GM04503 (cell line): Measurements from ENCODE around the gene ESRRB.
"Not testable (repeated sequence)": the region's sequence is repeated elsewhere in the genome, so short reads cannot be mapped to it uniquely, and the experiment has no call there.

ENCODE experiments used
- DNase-seq: peaks from one replicate; pipeline ENCODE4 v3.0.0-alpha.2; 2012; ENCODE audit warnings: low read depth

The ESRRB gene

GRCh38 chr14:76497550-76498462 lies 121.9 kb downstream of the ESRRB start:
- DNase-seq = no peak

GRCh38 chr14:76498463-76498935 lies 122.6 kb downstream of the ESRRB start:
- no peak for DNase-seq

- DNase-seq = no peak
Observed at GRCh38 chr14:76498976-76499375, 123.0 kb downstream of the ESRRB start.

DNA sequence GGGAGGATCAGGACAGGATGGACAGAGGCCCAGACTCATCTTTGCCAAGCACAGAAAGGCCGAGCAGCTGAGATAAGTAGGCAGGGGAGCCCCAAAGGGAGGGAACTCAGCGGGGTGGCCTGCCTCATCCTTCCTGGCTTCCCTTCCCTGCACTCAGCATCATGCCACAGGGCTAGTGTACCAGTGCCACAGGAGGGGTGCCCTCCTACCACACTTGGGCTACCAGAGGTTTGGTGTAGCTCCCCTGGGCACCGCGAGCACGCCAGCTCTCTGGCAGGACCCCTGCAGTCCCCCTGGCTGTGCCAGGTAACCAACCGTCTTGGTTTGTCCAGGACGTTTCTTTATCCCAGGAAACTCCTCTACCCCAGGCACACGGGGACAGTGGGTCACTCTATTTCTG lies 123.5 kb downstream of the ESRRB start:
- no peak for DNase-seq

- DNase-seq = peak; percentile 28
Observed at GRCh38 chr14:76500011-76500410, 124.1 kb downstream of the ESRRB start.

- DNase-seq = peak; percentile 1
Observed at GRCh38 chr14:76500480-76500879, 124.5 kb downstream of the ESRRB start.

DNA sequence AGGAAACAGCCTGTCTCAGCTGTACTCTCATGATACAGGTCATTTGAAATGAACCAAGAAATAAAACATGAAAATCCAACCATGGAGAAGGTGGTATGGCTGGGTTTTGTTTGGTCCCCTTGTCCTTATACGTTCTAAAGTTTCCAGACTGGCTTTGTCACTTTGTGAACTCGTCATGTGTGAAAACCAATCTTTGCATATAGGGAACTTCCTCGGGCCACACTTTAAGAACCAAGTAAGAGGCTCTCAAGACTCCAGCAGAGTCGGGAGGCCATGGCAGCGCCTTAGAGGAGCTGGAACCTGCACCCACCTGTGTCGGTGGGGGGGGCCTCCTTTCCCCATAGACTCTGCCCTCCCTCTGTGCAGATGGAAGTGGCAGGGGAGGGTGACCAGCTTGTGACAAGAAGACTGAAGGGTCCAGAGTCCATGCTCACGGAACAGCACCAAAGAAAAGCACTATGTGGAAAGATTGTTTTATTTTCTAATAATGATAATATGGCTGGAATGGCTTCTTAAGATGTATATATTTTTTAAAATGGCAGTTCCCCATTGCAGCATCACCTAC lies 125.3 kb downstream of the ESRRB start:
- DNase-seq = no peak

DNA sequence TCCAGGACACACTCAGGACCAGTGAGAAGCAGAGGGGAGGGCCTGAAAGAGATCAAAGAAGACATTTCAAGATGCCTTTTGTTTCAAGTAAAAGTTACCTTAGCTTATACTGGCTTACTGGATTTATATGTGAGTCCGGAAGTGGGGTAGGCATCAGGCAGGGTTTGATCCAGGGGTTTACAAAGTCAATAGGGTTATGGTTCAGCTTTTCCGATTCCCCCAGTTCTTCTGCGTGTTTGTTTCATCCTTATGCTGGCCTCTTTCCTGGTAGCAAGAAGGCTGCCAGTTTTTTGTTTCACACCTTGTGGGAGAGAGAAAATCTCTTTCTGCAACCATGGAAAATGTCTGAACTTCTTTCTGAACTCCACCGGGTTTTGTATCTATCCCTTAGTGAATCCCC lies 126.3 kb downstream of the ESRRB start:
- DNase-seq = no peak

GRCh38 chr14:76502638-76503037 lies 126.7 kb downstream of the ESRRB start:
- DNase-seq = no peak

- no peak for DNase-seq
Observed at GRCh38 chr14:76509311-76509710, 133.4 kb downstream of the ESRRB start.

GRCh38 chr14:76510181-76510580 lies 134.2 kb downstream of the ESRRB start:
- no peak for DNase-seq

GRCh38 chr14:76514213-76514998 lies 138.5 kb downstream of the ESRRB start:
- DNase-seq = no peak

- DNase-seq = no peak
Observed at GRCh38 chr14:76516884-76517283, 140.9 kb downstream of the ESRRB start.

DNA sequence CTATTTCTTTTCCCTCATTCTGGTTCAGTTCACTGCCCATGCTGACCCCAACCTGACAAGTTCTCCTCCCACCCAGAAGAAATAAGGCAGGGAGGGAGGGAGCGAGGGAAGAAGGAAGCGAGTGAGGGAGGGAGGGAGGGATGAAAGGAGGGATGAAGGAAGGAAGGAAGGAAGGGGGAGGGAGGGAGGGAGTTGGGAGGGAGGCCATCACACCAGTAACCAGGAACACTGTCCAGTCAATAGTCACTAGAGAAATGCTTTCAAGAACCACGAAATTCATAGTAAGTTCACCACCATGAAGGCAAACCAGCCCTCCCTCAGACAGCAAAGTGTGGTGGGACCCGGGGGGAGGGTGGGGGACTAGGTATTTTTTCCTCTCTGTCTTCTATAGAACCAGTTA lies 142.4 kb downstream of the ESRRB start:
- DNase-seq = no peak

DNA sequence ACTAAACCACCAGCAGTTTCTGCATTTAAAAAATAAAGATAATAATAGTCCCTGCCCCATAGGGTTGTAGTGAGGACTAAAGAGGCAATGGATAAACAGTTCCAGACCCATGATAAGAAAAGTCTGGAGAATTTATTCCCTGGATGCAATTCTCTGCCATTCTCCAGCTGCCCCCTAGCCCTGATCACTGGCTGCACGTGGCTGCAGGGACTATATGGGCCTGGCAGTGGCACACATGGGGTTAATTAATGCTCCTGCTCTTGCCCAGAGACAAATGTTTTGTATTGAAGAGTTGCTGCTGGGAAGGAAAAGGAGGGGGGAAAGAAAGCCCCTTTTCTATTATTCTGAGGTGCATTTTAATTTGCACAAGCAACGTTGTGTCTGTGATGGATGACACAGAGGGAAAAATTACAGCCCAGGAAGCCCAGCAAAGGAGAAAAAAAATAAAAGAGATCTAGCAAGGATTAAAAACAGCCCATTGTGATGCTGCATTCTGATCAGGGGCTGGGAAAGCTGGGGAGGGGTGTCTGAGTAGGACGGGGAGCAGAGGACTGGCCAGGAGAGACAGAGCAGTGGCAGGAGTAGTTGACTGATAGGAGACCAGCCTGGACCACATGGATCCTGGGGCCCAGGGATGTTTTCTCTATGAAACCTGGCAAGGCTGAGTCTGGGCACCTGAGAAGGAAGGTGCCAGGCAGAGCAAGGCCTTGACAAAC lies 149.3 kb downstream of the ESRRB start:
- DNase-seq = no peak

DNA sequence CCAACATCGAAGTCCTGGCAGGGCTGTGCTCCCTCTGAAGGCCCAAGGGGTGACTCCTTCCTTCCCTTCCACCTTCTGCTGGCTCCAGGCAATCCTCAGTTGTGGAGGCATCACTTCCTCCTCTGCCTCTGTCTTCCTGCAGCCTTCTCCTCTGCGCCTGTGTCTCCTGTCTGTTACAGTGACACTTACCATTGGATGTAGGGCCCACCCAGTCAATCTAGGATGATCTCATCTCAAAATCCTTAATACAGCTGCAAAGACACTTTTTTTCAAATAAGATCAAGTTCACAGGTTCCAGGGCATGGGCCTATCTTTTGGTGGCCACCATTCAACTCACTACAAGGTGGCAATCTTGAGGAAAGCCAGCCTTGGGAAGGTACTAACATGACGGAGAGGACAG lies 155.1 kb downstream of the ESRRB start:
- DNase-seq = no peak

GRCh38 chr14:76531821-76532318 lies 155.9 kb downstream of the ESRRB start:
- no peak for DNase-seq

- not testable (repeated sequence) for DNase-seq
Observed at GRCh38 chr14:76536636-76537035, 160.7 kb downstream of the ESRRB start.

DNA sequence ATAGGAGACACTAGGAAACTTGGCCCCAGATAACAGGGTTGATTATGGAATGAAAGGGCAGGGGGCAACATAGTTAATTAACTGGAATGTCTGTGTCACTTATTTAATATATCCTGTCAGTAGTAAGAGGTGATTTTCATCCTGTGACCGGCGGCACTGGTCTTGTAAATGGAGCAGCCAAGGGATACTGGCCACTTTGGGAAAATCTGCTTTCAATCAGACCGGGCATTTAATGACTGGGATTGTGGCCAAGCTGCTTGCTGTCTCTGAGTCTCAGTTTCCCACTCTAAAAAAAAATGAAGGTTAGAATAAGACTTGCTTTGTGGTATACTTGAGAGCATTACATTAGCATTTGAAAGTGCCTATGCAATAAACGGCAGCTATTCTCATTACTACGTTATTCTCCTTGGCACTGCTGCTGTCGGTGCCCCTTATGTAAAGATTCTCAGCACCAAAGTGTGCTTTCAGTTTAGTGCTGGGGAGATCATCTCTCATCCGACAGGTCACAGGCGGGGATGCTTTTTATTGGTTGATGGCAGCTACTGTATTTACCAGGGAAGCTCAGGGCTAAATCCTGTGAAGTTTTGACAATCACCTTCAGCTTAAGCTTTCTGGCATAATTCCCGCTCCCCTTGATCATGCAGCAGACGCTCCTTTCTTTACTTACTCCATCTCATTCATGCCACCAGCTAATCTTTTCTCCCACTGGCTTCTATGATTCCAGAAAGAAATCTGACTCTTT lies 162.1 kb downstream of the ESRRB start:
- DNase-seq = no peak

DNA sequence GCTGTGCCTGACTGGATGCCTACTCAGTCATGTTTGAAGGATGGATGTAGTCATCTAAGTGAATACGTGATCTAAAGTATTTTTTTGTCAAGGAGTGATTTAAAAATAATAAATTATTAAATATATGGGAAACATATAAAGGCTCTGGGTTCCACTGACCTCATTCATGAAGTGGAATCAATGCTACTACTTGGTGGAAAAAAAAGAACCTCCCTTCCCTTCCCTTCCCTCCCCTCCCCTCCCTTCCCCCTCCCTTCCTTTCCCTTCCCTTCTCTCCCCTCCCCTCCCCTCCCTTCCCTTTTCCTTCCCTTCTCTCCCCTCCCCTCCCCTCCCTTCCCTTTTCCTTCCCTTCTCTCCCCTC lies 162.7 kb downstream of the ESRRB start:
- DNase-seq = no peak

- no peak for DNase-seq
Observed at GRCh38 chr14:76539130-76539529, 163.2 kb downstream of the ESRRB start.
